ENCODE measurements around the gene ATP8B3.

Gene ATP8B3

GRCh38 chr19:1811942-1812425 lies at the start of gene ATP8B3:
Gene ATP8B3, minus strand, starts transcription at chr19:1812276. Its CDS starts 540 bp downstream, at chr19:1811736.
- H3K9me3 Mint-ChIP-seq = no peaks in the 10 kb centered on the region
- H3K4me3 Mint-ChIP-seq = peak within 1 kb of the TSS; percentile 85
- peaks cover 16% of the 10 kb centered on the region for H3K4me1 Mint-ChIP-seq (ENCODE audit: low read depth)
- peak within 1 kb of the TSS; percentile 90 for H3K27ac Mint-ChIP-seq
- H3K36me3 Mint-ChIP-seq (ENCODE audit: low read depth) = no peaks in the 10 kb centered on the region
- H3K27me3 Mint-ChIP-seq (ENCODE audit: low read depth) = no peaks in the 10 kb centered on the region

- peaks cover 15% of the 10 kb centered on the region for H3K4me1 Mint-ChIP-seq (ENCODE audit: low read depth)
- peak overlapping the region; percentile 93 for H3K4me3 Mint-ChIP-seq
These were observed 49.5 kb upstream of the ATP8B3 start for GRCh38 chr19:1861599-1862031.

GRCh38 chr19:1860821-1861598 lies 48.9 kb upstream of the ATP8B3 start:
- peak overlapping the region; percentile 93 for H3K4me3 Mint-ChIP-seq
- H3K4me1 Mint-ChIP-seq (ENCODE audit: low read depth) = peaks cover 18% of the 10 kb centered on the region
- no peaks in the 10 kb centered on the region for H3K27me3 Mint-ChIP-seq (ENCODE audit: low read depth)
- H3K9me3 Mint-ChIP-seq = no peaks in the 10 kb centered on the region
- H3K36me3 Mint-ChIP-seq (ENCODE audit: low read depth) = no peaks in the 10 kb centered on the region
- no peak overlapping the region for H3K27ac Mint-ChIP-seq

More at GRCh38 chr19:1861599-1862031, 49.5 kb upstream of the ATP8B3 start:
- Mint-ChIP-seq H3K27ac (peak overlapping the region; percentile 93), H3K9me3 (no peaks in the 10 kb centered on the region), H3K27me3 (ENCODE audit: low read depth) (no peaks in the 10 kb centered on the region), H3K36me3 (ENCODE audit: low read depth) (no peaks in the 10 kb centered on the region)

GRCh38 chr19:1860042-1860775 lies 48.1 kb upstream of the ATP8B3 start:
- no peaks in the 10 kb centered on the region for H3K9me3 Mint-ChIP-seq
- no peaks in the 10 kb centered on the region for H3K36me3 Mint-ChIP-seq (ENCODE audit: low read depth)
- H3K27ac Mint-ChIP-seq = no peak overlapping the region
- no peak overlapping the region for H3K4me3 Mint-ChIP-seq
- no peaks in the 10 kb centered on the region for H3K27me3 Mint-ChIP-seq (ENCODE audit: low read depth)
- H3K4me1 Mint-ChIP-seq (ENCODE audit: low read depth) = peaks cover 20% of the 10 kb centered on the region

- peaks cover 26% of the 10 kb centered on the region for H3K4me1 Mint-ChIP-seq (ENCODE audit: low read depth)
- no peaks in the 10 kb centered on the region for H3K36me3 Mint-ChIP-seq (ENCODE audit: low read depth)
- peak overlapping the region; percentile 20 for H3K27ac Mint-ChIP-seq
- H3K9me3 Mint-ChIP-seq = no peaks in the 10 kb centered on the region
- H3K4me3 Mint-ChIP-seq = peak overlapping the region; percentile 44
- H3K27me3 Mint-ChIP-seq (ENCODE audit: low read depth) = no peaks in the 10 kb centered on the region
These were observed 47.3 kb upstream of the ATP8B3 start for GRCh38 chr19:1859331-1859781.

GRCh38 chr19:1858412-1859081 lies 46.5 kb upstream of the ATP8B3 start:
- Mint-ChIP-seq H3K36me3 (ENCODE audit: low read depth) (no peaks in the 10 kb centered on the region), H3K27me3 (ENCODE audit: low read depth) (no peaks in the 10 kb centered on the region), H3K9me3 (no peaks in the 10 kb centered on the region), H3K4me1 (ENCODE audit: low read depth) (peaks cover 26% of the 10 kb centered on the region), H3K4me3 (peak overlapping the region; percentile 46), H3K27ac (no peak overlapping the region)

- peaks cover 2% of the 10 kb centered on the region for H3K36me3 Mint-ChIP-seq (ENCODE audit: low read depth)
- no peaks in the 10 kb centered on the region for H3K27me3 Mint-ChIP-seq (ENCODE audit: low read depth)
- peaks cover 32% of the 10 kb centered on the region for H3K4me1 Mint-ChIP-seq (ENCODE audit: low read depth)
- H3K4me3 Mint-ChIP-seq = peak overlapping the region; percentile 42
- H3K27ac Mint-ChIP-seq = no peak overlapping the region
- H3K9me3 Mint-ChIP-seq = no peaks in the 10 kb centered on the region
These were observed 45.7 kb upstream of the ATP8B3 start for GRCh38 chr19:1857648-1858326.

- Mint-ChIP-seq H3K27ac (peak overlapping the region; percentile 89), H3K4me3 (peak overlapping the region; percentile 79), H3K27me3 (ENCODE audit: low read depth) (no peaks in the 10 kb centered on the region), H3K4me1 (ENCODE audit: low read depth) (peaks cover 32% of the 10 kb centered on the region), H3K9me3 (no peaks in the 10 kb centered on the region), H3K36me3 (ENCODE audit: low read depth) (peaks cover 2% of the 10 kb centered on the region)
These were observed 44.9 kb upstream of the ATP8B3 start for GRCh38 chr19:1856698-1857603.

GRCh38 chr19:1856345-1856697 lies 44.2 kb upstream of the ATP8B3 start:
- Mint-ChIP-seq H3K4me3 (peak overlapping the region; percentile 79), H3K27me3 (ENCODE audit: low read depth) (no peaks in the 10 kb centered on the region), H3K4me1 (ENCODE audit: low read depth) (peaks cover 28% of the 10 kb centered on the region), H3K9me3 (no peaks in the 10 kb centered on the region), H3K27ac (peak overlapping the region; percentile 89), H3K36me3 (ENCODE audit: low read depth) (peaks cover 2% of the 10 kb centered on the region)

GRCh38 chr19:1855828-1856255 lies 43.8 kb upstream of the ATP8B3 start:
- H3K4me3 Mint-ChIP-seq = peak overlapping the region; percentile 79

GRCh38 chr19:1855040-1855827 lies 43.2 kb upstream of the ATP8B3 start:
- peaks cover 30% of the 10 kb centered on the region for H3K4me1 Mint-ChIP-seq (ENCODE audit: low read depth)
- peak overlapping the region; percentile 79 for H3K4me3 Mint-ChIP-seq
- H3K27me3 Mint-ChIP-seq (ENCODE audit: low read depth) = no peaks in the 10 kb centered on the region
- H3K27ac Mint-ChIP-seq = peak overlapping the region; percentile 89
- peaks cover 2% of the 10 kb centered on the region for H3K36me3 Mint-ChIP-seq (ENCODE audit: low read depth)
- H3K9me3 Mint-ChIP-seq = no peaks in the 10 kb centered on the region

More at GRCh38 chr19:1855828-1856255, 43.8 kb upstream of the ATP8B3 start:
- Mint-ChIP-seq H3K27ac (peak overlapping the region; percentile 89), H3K27me3 (ENCODE audit: low read depth) (no peaks in the 10 kb centered on the region), H3K36me3 (ENCODE audit: low read depth) (peaks cover 2% of the 10 kb centered on the region), H3K9me3 (no peaks in the 10 kb centered on the region), H3K4me1 (ENCODE audit: low read depth) (peaks cover 29% of the 10 kb centered on the region)

- H3K36me3 Mint-ChIP-seq (ENCODE audit: low read depth) = peaks cover 2% of the 10 kb centered on the region
- H3K27ac Mint-ChIP-seq = peak overlapping the region; percentile 86
- H3K4me1 Mint-ChIP-seq (ENCODE audit: low read depth) = peaks cover 35% of the 10 kb centered on the region
- H3K9me3 Mint-ChIP-seq = no peaks in the 10 kb centered on the region
- H3K4me3 Mint-ChIP-seq = peak overlapping the region; percentile 79
- no peaks in the 10 kb centered on the region for H3K27me3 Mint-ChIP-seq (ENCODE audit: low read depth)
These were observed 42.5 kb upstream of the ATP8B3 start for GRCh38 chr19:1854542-1855039.
